Esophagus muscularis mucosa (tissue), 3 donors: ENCODE data around the gene MORC2.

Source experiments
- POLR2A ChIP-seq: fragments of 450-650 bp; IDR thresholded peaks from one replicate; pipeline ENCODE4 v1.6.1; 2017; ENCODE audit warnings: antibody characterized with exemption, moderate library complexity, mild to moderate bottlenecking, low read depth
- POLR2AphosphoS5 ChIP-seq, 2 donors: sonication (generic); formaldehyde crosslinking; IDR thresholded peaks; one replicate each; pipeline ENCODE4 v1.6.1; 2017; ENCODE audit warnings: antibody characterized with exemption in 2 of 2
- TF ChIP-seq, protein P1 (sequence below), 3 experiments: fragments of 200-600 bp in 2 of 3; fragments of 450-650 bp in 1 of 3; sonication (generic) in 2 of 3; IDR thresholded peaks; one replicate each; pipeline ENCODE4 v1.5.1; 2017 to 2019; ENCODE audit warnings: antibody characterized with exemption in 3 of 3, mild to moderate bottlenecking in 2 of 3, moderate library complexity in 1 of 3

DNA sequence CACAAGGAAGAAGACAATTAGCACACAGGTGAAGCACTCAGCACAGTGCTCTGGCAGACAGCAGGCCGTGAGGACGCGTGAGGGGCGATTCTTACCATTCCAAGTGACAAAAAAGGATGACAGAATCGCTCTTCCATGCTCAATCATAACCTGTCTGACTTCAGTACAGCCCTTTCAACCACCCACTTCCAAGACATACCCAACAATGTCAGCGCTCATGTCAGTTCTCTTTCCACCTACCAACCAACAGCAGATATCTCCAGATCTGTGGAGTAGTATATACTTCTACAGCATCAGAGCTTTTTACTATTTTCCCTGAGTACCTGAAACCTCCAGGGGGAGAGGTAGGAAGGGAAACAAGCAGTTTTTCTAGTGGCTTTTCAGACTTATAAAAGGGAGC, 40.2 kb downstream of the MORC2 start:
- TF ChIP-seq, protein P1, sequence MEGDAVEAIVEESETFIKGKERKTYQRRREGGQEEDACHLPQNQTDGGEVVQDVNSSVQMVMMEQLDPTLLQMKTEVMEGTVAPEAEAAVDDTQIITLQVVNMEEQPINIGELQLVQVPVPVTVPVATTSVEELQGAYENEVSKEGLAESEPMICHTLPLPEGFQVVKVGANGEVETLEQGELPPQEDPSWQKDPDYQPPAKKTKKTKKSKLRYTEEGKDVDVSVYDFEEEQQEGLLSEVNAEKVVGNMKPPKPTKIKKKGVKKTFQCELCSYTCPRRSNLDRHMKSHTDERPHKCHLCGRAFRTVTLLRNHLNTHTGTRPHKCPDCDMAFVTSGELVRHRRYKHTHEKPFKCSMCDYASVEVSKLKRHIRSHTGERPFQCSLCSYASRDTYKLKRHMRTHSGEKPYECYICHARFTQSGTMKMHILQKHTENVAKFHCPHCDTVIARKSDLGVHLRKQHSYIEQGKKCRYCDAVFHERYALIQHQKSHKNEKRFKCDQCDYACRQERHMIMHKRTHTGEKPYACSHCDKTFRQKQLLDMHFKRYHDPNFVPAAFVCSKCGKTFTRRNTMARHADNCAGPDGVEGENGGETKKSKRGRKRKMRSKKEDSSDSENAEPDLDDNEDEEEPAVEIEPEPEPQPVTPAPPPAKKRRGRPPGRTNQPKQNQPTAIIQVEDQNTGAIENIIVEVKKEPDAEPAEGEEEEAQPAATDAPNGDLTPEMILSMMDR (IDR thresholded peaks at IDR 0.05) = no peak
- TF ChIP-seq POLR2AphosphoS5 (IDR thresholded peaks at IDR 0.05) (no peak), POLR2A (no peak)
